ENCODE measurements around the gene SAFB.

DNA sequence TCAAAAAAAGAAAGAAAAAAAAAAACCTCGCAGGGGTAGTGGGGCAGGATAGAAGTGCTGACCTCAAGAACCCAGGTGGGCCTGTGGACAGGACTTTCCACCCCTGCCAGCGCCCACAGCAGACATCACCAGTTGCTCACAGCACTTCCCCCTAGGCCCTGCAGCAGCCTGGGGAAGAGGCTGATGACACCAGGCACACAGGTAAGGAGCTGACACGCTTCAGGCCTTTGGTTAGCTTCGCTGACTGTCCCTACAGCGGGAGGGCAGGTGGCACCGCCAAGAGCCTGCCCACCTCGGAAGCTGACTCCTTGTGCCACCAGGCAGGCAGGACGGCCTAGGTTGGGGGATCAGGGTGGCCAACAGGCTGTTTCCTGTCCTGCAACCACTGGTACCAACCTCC lies 88.1 kb downstream of the SAFB start:
- TF ChIP-seq MXI1 (IDR thresholded peaks at IDR 0.05; ENCODE audit: borderline replicate concordance, low read depth, low read length) (no peak), MAZ (IDR thresholded peaks at IDR 0.05; ENCODE audit: borderline replicate concordance, low read depth, low read length) (no peak), POLR2A (IDR thresholded peaks at IDR 0.05; ENCODE audit: low read depth, low read length) (no peak), CEBPB (IDR thresholded peaks at IDR 0.05; ENCODE audit: low read depth, low read length) (no peak), NFE2L2 (IDR thresholded peaks at IDR 0.05; ENCODE audit: low read depth, low read length) (no peak), RAD21 (IDR thresholded peaks at IDR 0.05; ENCODE audit: low read length) (no peak), BHLHE40 (IDR thresholded peaks at IDR 0.05; ENCODE audit: low read depth, low read length) (no peak), CHD1 (IDR thresholded peaks at IDR 0.05; ENCODE audit: low read depth, low read length) (no peak), FOS (IDR thresholded peaks at IDR 0.05; ENCODE audit: low read depth, low read length) (no peak)
- TF ChIP-seq, protein P1, sequence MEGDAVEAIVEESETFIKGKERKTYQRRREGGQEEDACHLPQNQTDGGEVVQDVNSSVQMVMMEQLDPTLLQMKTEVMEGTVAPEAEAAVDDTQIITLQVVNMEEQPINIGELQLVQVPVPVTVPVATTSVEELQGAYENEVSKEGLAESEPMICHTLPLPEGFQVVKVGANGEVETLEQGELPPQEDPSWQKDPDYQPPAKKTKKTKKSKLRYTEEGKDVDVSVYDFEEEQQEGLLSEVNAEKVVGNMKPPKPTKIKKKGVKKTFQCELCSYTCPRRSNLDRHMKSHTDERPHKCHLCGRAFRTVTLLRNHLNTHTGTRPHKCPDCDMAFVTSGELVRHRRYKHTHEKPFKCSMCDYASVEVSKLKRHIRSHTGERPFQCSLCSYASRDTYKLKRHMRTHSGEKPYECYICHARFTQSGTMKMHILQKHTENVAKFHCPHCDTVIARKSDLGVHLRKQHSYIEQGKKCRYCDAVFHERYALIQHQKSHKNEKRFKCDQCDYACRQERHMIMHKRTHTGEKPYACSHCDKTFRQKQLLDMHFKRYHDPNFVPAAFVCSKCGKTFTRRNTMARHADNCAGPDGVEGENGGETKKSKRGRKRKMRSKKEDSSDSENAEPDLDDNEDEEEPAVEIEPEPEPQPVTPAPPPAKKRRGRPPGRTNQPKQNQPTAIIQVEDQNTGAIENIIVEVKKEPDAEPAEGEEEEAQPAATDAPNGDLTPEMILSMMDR (conservative IDR thresholded peaks at IDR 0.05; ENCODE audit: low read depth, low read length) = no peak
- TF ChIP-seq, protein P2, sequence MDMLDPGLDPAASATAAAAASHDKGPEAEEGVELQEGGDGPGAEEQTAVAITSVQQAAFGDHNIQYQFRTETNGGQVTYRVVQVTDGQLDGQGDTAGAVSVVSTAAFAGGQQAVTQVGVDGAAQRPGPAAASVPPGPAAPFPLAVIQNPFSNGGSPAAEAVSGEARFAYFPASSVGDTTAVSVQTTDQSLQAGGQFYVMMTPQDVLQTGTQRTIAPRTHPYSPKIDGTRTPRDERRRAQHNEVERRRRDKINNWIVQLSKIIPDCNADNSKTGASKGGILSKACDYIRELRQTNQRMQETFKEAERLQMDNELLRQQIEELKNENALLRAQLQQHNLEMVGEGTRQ (IDR thresholded peaks at IDR 0.05; ENCODE audit: low read depth, low read length) = no peak
